AG04449 (cell line): ENCODE results near the gene ITGB8.

ENCODE experiments used
- CTCF ChIA-PET: fragments of 350-600 bp; formaldehyde crosslinking; extraction: SDS; loops from one replicate; lab custom pipeline; 2021; ENCODE audit warnings: antibody characterized with exemption; lab: Yijun Ruan, JAX
- POLR2A ChIA-PET: fragments of 400-600, 350-600 bp; formaldehyde crosslinking; extraction: SDS; loops from one replicate; lab custom pipeline; 2020; ENCODE audit warnings: antibody characterized with exemption, inconsistent platforms; lab: Yijun Ruan, JAX
- DNase-seq: peaks from one replicate; pipeline ENCODE4 v3.0.0-alpha.2; 2010; ENCODE audit warnings: low read depth, low spot score
- H3K4me3 ChIP-seq: 2 replicates; pipeline ENCODE4 v1.5.1; 2011; ENCODE audit warnings: low read depth, mild to moderate bottlenecking, control low read depth, low read length
- TF ChIP-seq, protein P1 (sequence below): IDR thresholded peaks from one replicate; pipeline ENCODE4 v1.5.1; 2011; ENCODE audit warnings: mild to moderate bottlenecking, moderate library complexity, low read length, control low read depth, inconsistent platforms; ENCODE audit not compliant: insufficient read depth; ENCODE audit errors: missing control alignments

ITGB8 gene

DNA sequence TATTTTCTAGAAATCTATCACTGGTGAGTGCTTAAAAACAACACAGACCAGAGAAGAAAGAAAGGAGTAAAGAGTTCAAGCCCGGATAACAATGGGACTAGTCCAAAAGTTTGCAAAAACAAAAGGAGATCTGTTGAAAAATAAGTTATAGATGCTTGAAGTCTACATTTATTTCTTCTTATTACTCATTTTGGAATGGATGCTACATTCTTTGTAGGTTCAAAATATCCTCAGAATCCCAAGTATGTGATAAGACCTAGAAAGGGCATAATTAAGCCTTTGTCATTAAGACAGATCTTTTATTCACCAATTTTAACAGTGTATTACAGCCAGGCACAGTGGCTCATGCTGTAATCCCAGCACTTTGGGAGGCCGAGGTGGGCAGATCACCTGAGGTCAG is 42.7 kb upstream of the ITGB8 start:
- DNase-seq, result no peak
- CTCF ChIA-PET, result no interaction called here
- no peak overlapping the region for H3K4me3 ChIP-seq
- TF ChIP-seq, protein P1, sequence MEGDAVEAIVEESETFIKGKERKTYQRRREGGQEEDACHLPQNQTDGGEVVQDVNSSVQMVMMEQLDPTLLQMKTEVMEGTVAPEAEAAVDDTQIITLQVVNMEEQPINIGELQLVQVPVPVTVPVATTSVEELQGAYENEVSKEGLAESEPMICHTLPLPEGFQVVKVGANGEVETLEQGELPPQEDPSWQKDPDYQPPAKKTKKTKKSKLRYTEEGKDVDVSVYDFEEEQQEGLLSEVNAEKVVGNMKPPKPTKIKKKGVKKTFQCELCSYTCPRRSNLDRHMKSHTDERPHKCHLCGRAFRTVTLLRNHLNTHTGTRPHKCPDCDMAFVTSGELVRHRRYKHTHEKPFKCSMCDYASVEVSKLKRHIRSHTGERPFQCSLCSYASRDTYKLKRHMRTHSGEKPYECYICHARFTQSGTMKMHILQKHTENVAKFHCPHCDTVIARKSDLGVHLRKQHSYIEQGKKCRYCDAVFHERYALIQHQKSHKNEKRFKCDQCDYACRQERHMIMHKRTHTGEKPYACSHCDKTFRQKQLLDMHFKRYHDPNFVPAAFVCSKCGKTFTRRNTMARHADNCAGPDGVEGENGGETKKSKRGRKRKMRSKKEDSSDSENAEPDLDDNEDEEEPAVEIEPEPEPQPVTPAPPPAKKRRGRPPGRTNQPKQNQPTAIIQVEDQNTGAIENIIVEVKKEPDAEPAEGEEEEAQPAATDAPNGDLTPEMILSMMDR, result no peak
- POLR2A ChIA-PET, result no interaction called here

DNA sequence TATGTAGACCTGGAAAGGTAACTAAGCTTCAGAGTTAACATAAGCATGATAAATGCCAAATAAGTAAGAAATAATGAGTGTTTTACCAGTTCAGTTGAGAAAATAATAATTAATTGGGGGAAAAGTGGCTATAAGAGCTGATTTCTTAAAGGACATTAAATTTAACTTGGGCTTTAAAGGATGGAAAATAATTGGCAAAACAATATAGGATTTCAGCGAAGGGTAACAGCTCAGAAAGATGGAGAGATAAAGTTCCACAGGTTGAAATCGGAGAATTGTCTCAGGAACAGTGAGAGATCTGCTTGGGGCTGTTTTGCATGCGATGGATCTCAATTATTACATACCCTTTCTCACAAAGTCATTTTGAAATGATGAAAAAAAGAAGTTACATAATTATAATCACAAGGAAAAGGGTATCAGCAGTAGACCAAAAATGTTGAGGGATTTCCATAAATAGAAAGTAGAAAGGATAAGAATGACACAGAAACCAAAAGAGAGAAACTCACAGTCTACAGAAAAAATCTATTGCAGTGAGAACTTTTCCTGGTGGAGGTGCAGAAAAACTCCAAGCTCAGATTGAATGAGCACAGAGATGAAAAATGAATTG is 40.1 kb upstream of the ITGB8 start:
- H3K4me3 ChIP-seq, result no peak overlapping the region
- TF ChIP-seq, protein P1, result no peak
- no peak for DNase-seq
- ChIA-PET CTCF (interaction anchor here (1.1 to 1.6 kb wide), 3 partner anchors 9 to 22 kb away, joined by 3 to 4 read pairs (median 3); no protein-coding TSS in a partner anchor), POLR2A (no interaction called here)

GRCh38 chr7:20293336-20293735 is 37.4 kb upstream of the ITGB8 start:
- POLR2A ChIA-PET, result no interaction called here
- TF ChIP-seq, protein P1, result no peak
- CTCF ChIA-PET, result interaction anchor here (1.6 kb wide), 1 partner anchor 18 kb away, joined by 3 read pairs; no protein-coding TSS in a partner anchor
- DNase-seq, result no peak
- H3K4me3 ChIP-seq, result no peak overlapping the region

GRCh38 chr7:20296444-20296843 is 34.3 kb upstream of the ITGB8 start:
- no peak for DNase-seq
- ChIA-PET CTCF (no interaction called here), POLR2A (no interaction called here)

DNA sequence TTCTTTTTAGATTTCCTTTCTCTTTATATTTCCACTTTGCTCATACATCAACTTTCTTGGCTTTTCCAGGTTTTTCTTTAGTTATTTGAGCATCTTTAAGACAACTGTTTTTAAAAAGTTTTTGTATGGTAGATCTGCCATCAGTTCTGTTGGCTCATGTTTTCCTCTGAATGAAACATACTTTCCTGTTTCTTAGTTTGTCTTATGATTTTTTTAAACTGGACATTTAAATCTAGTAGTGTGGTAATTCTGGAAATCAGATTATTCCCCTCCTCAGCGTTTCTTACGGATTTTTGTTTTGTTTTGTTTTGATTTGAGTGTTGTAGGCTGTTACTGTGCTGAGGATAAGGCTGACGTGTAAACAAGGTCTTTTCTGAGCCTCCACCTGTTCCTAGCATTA is 33.8 kb upstream of the ITGB8 start:
- ChIA-PET CTCF (no interaction called here), POLR2A (no interaction called here)
- DNase-seq, result no peak
- H3K4me3 ChIP-seq, result no peak overlapping the region
- TF ChIP-seq, protein P1, result no peak

More at GRCh38 chr7:20296444-20296843, 34.3 kb upstream of the ITGB8 start:
- H3K4me3 ChIP-seq, result no peak overlapping the region
- TF ChIP-seq, protein P1, result no peak

DNA sequence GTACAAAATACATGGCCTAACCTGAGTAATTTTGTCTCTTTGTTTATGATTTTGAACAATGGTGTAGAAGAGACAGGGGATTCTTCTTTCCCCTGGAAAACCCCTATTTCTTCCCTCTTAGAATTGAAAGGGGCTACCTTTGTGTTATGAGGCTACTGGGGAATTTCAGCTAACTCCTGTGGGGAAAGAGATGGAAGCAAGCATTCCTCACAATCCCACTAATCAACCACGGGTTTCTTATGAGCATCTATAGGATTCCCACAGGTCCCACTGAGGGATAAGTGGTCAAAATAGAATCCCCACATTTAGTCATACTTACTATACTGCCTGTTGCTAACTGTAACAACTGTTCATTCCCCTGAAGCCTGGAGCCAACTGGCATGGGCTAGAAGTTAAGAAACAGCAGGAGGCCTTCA is 32.2 kb upstream of the ITGB8 start:
- TF ChIP-seq, protein P1, result no peak
- ChIA-PET POLR2A (no interaction called here), CTCF (no interaction called here)
- no peak overlapping the region for H3K4me3 ChIP-seq
- DNase-seq, result no peak
